AG08396 (cell line): ENCODE data around the gene PJA1.

Experiments used
- DNase-seq: peaks from one replicate; pipeline ENCODE4 v3.0.0; 2012; ENCODE audit warnings: low spot score, mixed read lengths

Gene PJA1

DNA sequence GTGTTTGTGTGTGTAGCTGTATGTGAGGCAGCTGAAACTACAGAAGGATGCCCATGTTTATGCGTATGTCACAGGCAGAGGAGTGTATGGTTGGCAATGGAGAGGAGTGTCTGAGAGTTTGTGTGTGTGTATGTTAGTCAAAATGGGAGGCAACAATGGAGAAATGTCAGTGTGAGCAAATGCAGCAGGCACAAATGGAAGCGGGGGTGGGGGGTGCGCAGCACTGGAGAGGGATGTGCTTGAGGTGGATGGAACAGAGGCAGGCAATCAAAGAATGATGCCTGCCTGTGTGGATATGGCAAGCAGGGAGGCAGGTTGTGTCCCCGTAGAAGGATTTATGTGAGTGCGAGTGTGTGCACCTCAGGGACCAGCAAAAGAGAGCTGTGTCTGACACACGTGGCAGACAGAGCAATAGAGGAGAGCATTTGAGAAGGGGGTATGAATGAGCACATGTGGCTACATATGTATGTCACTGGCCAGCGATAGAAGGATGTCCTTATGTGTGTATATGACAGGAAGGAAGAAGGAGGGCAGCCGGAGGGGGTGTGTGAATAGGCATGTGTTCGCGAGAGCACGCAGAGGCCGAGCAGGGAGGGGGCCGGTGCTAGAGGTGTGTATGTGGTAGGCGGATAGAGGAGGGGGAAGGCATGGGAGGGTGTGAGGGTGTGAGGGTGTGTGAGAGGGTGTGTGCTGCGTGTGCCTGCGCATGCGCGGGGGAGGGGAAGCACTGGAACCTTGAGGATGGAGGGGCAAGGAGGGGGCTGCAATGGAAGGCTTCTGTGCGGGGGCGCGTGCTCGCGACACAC is 1.1 kb downstream of the PJA1 start:
- peak; percentile 63 for DNase-seq

DNA sequence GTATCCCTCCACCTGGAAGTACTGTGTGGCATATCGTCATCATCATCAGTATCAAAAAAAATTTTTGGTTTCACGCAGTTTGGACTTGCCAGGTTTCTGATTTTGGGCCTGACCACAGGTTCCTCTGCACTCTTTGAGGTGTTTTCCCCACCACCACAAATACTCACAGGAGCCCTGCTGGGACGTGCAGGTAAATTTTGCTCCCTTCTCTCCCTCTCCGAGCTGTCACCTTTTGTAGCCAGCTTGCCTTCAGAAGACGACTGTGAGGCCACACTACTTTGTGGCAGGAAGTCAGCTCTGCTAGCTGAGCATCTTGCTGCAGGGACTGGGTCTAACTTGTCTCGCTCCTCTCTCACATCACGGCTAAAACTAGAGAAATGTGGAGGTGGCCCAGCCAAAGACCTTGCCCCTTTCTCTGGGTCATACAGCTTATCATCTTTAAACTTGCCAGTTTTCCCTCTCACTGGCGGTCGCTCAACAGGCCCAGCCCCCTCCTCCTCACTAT is 2.8 kb downstream of the PJA1 start:
- DNase-seq = no peak

- no peak for DNase-seq
Measured at GRCh38 chrX:69161786-69162349, 3.4 kb downstream of the PJA1 start.

DNA sequence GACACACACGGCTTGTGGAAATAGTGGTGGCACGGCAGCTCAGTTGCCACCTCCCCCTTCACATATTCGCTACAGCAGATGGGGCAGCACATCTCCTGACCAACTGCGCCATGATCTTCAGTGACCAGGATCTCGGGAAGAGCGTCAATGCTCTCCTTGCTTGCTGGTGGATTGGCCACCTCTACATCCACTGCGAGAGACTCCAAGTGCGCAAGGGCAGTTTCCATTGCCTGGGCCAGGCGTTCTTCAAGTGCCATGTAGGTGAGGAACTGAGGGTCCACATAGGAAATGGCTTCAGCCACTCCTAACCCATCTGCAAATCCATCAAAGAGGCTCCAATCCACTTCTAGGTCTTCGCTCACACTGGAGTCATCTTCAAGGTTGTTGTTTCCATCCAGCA is 3.9 kb downstream of the PJA1 start:
- no peak for DNase-seq

GRCh38 chrX:69158166-69158980 is 6.9 kb downstream of the PJA1 start:
- peak; percentile 66 for DNase-seq

- no peak for DNase-seq
Measured at GRCh38 chrX:69156638-69157037, 8.6 kb downstream of the PJA1 start.

DNA sequence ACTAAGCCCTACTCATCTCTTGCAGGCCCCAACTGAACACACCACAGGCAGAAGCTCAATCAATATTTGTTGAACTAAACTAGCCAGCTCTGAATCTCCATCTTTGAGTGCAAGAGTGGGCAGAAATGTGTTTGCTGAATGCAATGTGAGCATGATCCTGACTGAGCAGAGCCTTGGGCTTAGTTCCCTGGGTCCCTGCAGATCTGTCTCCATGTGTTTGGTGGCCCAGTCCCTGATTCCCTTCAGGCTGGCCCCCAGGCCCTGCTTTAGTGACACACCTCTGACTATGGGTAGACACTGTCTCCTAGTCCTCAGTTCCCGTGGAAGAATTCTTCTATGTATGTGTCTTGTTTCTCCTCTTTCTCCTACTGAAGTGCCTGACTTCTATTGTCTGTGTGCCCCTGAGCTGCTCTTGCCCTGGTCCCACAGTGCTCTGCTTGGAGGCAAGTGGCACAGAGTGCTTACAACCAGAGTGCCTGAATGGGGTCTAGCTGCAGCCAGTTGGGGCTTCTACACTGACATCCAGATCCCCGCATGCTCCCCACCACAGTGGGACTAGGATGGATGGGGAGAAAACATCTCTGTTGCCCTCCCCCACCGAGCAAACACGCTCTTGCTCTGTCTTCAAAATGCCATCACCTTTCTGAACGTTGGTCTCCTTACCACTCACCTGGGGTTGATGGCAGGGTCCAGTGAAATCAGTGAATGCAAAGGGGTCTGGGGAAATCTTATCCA is 9.3 kb downstream of the PJA1 start:
- no peak for DNase-seq

DNA sequence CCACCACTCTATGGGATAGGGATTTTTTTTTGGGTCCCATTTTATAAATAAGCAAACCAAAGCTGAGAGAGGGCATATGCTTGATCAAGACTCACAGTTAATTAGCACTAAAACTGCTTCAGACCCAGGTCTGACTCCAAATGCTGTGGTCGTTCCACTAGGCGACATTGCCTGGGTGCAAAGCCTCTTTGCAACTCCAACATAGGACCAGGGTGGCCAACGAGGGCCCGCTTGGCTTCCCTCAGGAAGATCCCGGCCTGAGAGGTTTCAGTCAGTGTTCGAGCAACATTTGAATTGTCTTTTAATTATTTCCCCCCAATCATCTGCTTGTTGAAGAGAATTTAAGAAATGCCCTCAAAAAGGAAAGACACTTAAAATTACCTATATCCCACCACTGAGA is 11.2 kb downstream of the PJA1 start:
- no peak for DNase-seq

GRCh38 chrX:69153060-69153730 is 12.1 kb downstream of the PJA1 start:
- DNase-seq = peak; percentile 39

DNA sequence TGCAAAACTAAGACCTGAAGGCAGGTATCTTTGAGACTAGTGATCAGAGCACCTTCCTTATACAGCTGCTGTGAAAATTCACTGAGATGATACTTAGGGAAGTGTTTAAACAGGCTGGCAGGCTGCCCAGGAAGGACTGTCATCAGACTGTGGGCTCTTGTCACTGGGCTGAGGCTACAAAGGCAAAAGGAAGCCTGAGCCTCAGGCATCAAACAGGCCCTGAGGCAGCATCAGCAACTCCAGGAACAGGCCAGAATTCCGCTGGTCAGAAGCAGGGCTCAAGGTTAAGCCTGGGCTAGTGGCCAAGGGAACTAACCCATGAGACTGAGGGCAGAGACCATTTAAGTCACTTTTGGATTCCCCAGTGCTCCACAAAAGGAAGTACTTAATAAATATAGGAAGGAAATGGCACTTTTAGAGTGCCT is 12.8 kb downstream of the PJA1 start:
- DNase-seq = no peak

DNA sequence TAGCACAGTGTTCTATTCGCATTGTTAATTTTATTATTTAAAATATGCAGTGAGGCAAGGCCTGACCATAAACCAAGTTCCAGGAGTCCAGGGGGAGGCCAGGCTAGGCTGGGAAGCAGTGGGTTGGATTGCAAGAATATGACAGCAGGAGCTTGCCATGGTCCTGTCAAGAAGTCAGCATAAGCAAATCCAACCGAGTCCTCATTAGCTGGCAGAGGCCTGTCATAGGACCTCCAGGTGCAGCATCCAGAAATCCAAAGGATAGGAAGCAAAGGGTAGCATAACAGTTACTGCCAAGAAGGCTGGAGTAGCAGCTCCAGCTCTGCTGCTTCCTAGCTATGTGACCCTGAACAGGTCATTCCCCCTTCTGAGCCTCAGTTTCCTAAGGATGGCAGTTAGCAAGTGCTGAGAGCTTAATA is 13.4 kb downstream of the PJA1 start:
- DNase-seq = no peak

DNA sequence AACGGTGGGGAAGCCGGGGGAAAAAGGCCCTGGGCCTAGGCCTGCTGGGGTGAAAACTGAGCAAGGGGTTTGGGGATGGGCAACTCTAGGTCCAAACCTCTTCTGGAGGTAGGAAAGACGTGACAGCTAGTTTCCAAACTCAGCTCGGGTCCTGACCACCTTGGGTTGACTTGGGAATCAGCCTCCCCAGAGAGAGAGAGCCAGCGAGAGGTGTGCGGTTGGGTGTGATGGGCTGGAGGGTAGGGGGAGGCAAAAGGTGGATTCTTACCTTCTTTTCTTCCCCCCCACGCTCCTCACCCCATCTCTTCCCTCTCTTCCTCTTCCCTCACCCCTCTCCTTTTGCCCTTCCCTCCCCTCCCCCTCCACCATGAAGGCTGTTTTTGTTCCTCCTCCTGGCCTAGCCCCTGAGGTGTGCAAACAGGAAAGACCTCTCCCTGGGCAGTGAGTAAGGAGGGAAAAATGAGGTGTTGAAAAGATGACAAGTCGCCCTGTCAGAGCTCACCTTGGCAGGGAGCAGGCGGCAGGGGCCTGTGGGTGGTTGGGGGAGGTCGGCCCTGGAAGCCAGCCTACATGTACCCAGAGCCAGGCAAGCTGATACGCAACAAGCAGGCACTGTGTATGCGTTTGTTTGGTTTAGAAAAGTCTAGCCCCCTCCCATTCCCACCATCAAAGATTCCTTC is 14.8 kb downstream of the PJA1 start:
- no peak for DNase-seq

- DNase-seq = no peak
Measured at GRCh38 chrX:69149466-69150280, 15.6 kb downstream of the PJA1 start.

DNA sequence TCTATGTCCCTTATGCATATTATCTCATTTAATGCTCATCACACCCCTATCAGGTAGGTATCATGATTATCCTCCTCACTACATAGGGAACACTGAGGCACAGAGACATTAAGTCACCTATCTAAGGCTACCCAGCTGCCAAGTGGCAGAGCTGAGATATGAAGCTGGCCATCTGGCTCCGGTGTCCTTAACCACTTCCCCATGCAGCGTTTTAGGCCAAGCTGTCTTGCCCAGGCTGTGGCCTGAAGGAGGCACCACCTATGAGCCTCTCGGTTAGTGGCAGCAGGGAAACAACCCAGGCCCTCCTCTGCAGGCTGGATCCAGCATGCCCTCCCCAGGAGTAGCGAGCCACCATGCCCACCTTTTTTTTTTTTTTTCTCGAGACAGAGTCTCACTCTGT is 16.3 kb downstream of the PJA1 start:
- no peak for DNase-seq

DNA sequence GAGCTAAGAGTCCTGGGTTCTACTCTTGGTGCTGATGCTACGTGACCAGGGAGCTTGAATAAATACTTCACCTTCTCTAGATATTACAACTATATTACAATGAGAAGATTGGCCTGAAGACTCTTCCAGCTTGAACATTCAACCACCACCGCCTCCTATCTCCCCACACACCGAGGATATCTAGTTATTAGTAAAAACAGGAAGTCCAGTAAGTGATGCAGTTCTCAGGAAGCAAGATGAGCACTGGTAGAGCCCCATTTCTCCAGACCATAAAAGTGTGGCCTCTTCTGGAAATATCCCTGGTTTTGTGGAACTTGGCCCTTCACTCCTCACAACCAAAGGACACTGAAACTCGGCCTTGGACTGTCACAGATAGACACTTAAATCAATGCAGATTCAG is 18.5 kb downstream of the PJA1 start:
- DNase-seq = no peak

DNA sequence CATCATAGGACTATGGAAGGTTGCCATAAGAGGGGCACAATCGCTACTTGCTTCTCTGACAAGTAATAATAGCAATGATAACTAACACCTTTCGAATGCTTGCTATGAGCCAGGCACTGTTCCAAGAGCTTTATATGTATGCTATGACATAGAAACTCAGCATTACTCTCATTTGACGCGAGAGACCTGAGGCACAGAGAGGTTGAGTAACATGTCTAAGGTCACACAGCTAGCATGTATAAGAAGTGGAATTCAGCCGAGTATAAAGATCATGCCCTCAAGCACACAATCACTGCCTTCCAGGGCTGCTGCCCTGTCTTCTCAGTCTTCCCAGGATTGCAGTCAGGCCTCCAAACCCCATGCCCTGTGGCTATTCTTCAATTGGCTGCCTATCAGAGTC is 19.5 kb downstream of the PJA1 start:
- no peak for DNase-seq

DNA sequence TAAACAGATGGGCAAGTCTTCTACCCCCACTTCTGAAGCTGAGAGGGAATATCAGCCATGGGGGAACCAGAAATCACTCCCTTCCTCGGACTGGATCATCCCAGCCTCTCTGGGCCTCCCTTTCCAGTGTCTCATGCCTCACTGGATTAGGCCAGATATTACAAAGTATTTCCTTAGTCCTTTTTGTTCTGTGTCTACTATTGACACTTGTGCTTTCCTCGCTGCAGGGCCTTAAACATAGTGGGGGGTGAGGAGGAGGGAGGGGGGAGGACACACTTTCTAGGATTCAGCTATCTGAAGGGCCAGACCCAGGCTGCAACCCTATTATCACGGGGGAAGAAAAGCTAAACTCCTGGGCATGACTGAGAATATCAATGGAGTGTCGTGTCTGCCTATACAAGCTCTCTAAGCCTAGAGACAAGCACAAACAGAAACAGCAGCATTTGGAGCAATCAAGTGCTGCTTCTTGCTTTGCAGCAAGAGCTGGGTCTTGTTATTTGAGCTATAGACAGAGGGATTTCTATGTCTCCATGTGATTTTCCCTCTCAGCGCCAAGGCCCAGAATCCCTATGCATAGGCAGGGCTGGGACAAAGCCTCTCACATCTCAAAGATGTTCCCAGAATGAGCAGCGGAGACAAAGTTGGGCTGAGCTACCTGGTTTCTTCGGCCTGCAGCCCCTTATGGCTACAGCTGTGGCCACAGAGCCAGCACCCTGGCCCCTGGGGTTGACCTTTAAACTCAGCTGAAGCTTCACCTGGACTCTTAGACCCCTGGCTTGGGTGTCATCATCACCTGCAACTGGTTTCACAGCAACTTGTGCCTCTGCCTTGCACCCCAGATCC is 20.2 kb downstream of the PJA1 start:
- DNase-seq = no peak

GRCh38 chrX:69143530-69143929 is 21.7 kb downstream of the PJA1 start:
- DNase-seq = no peak

DNA sequence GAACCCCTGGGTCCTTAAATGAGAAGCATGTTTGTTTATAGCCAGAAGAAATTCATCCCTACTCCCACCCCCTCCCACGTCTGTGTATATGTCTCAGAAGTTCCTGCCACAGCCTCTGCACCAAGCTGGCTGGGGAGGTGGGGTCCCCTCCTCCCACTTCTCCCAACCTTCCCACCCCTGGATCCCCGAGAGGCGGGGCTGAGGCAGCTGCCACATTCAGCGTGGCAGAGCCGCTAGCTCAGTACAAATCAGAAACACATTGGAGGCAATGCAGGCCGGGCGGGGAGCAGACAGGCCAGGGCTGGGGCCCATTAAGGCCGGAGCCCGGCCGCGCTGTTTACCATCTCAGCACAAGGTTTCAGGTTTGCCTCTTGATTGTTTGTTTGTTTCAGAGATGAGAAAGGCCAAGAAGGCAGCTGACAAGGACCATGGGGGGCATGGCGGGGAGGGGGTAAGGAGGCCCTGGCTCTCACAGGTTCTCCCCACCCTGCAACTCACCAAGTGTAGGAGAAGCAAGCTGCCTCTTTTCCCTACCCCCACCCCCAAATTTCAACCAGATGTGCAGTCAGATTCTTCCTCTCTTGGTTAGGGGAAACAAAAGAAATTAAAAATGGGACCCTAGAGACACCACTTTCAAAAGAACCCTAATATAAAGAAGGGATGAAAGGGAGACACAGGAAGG is 22.3 kb downstream of the PJA1 start:
- no peak for DNase-seq
